HG03432 (cell line): ENCODE data around the gene GTPBP3.

Experiments
- ATAC-seq: cut with Tn5 transposase; IDR thresholded peaks from one replicate; pipeline ENCODE4 v1.9.1; 2021; ENCODE audit warnings: mild to moderate bottlenecking, moderate library complexity; ENCODE audit not compliant: unreplicated experiment

Gene GTPBP3

DNA sequence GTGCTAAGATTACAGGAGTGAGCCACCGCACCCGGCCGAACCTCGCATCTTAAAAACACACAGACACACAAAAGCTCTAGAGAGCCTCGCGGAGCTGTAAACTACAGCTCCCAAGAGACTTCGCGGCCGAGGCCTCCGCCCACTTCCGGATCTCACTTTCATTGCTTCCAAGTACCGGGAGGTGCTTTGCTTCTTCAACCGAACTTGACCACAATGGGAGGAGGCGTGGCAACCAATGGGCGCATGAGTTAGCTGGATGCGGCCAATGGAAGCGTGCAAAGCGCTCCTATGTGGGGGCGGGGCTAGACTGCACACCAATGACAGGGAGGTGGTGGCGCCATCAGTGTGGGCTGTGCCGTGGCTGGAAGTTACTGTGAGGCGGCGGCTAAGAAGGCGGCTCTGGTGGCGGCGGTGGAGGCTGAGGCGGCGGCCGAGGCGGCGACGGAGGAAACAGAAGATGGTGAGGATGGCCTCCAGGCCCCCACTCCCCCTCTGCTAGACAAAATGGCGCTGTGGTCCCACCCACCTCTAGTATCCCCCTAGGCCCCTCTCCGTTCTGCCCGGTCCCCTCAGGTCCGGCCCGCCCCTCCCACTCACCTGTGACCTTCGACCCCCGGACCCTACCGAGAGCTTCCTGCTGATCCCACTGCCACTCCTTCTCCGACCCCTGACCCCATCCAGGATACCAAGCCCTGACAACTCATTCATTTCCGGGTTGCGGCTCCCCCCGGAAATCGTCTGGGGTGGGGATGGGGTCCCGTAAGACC is 28.0 kb upstream of the GTPBP3 start, which contains the start of gene DDA1:
DDA1 (plus strand) TSS at position 366 of the 767 bp plus-strand sequence; CDS start at position 458, 92 bp downstream.
- ATAC-seq, result peak; percentile 49

DNA sequence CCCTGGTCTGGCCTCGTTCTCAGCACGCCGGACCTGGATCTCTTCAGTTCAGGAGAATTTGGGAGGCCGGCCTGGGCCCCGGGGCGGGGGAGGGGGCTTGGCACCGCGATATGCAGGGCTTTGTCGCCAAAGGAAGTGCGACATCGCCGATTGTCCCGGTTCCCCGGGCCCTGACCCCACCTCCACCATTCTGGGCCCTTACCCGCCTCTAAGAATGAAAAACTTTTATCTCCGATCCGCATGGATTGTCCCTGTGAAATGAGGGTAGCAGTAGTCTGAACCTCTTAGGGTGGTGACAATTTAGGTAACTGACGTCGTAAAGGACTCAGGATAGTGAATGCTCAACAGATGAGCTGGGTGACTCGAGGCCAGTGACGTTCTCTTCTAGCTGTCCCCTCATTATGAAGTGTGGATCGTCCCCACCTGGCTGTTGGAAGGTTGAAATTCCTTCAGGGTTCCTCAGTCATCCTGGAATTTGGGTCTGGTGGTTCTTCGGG is 27.3 kb upstream of the GTPBP3 start:
- no peak for ATAC-seq

DNA sequence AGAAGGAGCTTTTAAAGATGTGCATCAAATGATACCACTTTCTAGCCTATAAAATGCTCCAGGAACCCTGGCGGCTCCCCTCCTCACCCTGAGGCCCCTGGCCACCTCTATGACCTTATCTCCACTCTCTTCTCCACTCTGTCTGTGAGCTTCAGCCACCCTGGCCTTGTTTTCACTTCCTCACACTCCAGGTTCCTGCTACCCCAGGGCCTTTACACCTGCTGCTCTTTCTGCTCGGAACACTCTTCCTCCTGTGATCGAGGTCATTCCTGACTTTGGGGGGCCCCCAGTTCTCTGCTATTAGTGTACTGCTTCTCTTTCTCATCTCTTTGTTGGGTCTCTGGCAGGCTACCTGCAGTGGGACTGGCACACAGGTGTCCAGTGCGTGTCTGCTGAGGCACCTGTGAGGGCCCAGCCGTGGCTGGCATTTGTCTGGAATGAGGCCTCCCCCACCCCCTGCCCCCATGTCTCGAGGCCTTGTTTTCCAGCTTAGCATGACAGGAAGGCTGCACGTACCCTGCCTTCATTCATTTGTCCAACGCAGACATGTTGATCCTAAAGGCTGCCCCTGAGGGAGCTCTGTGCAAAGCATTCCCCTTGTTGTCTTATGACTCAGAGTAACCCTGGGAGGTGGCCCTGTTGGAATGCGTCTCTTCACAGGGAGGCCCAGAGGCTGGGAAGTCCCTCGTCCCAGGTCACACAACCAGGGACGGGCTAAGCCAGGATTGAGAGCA is 25.7 kb upstream of the GTPBP3 start:
- ATAC-seq, result no peak

DNA sequence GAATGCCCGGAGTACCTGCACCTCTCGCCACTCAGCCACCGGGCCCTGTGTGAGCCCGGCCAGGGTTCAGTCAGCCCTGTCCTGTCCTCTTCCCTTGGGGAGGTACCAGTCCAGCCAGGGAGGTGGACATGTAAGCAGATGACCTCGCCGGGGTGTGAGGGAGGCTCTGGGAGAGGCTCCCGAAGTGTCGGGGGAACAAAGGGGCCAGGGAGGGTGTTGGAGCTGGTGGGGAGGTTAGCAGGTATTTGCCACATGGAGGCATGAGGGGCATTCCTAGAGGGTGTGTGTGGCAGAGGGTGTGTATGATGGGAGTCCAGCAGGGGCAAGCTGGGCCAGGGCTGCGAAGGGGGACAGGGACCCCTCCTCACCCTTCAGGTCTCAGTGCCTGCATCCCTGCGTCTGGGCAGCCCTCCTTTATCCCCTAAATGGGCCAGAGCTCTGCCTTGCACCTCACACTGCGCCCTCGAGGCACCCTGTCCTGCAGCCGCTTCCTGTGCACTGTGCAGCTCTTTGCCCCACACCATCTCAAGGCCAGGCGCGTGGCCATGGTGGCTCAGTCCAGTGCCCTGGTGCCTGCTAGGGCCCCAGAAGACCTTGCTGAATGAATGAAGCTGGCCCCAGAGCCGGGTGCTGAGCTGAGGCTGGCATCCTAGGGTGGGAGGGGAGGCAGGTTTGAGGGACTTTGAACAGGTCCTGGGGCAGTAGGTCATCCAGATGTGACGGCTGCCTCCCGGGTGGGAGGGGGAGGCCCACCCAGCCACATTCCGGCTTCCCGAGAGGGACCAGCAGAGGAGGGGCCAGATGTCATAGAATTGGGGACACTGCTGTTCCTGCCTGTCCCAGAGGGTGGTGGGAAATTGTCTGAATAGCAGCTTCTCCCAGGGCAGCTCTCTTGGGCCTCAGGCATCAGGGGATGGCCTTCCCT is 24.9 kb upstream of the GTPBP3 start:
- no peak for ATAC-seq

DNA sequence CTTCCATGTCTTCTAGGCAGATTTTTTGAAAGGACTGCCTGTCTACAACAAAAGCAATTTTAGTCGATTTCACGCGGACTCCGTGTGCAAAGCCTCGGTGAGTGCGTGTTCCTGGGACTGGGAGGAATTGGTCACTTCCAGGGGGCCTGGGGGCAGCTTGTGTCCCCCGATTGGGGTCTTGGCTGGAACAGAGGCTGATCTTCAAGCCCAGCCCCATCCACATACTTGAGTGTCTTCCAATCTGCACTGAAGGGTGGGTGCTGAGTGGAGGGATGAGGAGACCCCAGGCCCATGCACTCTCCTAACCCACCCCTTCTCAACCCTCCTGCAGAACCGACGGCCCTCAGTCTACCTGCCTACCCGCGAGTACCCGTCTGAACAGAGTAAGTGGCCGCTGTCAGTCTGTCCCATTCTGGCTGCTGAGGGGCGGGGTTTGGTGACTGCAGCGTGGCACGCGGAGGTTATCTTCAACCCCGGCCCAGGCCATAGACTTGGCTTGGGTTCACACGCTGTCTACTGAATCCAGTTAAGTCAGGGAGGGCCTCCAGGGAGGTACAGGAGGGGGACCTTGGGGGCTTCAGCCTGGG is 23.3 kb upstream of the GTPBP3 start:
- no peak for ATAC-seq

DNA sequence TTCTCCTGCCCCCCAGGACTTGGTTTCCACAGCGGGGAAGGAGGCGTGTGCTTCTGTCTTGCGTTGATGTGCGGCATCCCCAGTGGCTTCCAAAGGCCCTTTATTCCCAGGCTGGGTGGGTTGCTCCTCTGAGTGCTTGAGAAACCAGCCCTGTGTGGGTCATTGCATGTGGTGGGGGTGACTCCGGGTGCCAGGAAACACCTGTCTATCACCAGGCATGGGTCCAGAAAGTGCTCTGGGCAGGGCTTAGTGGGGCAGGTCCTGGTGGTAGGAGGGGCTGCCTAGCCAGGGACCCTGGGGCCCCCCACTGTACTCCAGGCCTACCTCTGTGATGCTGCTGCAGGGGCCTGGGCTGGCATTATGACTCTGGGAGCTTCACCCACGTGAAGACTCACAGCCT is 18.4 kb upstream of the GTPBP3 start:
- ATAC-seq, result no peak

DNA sequence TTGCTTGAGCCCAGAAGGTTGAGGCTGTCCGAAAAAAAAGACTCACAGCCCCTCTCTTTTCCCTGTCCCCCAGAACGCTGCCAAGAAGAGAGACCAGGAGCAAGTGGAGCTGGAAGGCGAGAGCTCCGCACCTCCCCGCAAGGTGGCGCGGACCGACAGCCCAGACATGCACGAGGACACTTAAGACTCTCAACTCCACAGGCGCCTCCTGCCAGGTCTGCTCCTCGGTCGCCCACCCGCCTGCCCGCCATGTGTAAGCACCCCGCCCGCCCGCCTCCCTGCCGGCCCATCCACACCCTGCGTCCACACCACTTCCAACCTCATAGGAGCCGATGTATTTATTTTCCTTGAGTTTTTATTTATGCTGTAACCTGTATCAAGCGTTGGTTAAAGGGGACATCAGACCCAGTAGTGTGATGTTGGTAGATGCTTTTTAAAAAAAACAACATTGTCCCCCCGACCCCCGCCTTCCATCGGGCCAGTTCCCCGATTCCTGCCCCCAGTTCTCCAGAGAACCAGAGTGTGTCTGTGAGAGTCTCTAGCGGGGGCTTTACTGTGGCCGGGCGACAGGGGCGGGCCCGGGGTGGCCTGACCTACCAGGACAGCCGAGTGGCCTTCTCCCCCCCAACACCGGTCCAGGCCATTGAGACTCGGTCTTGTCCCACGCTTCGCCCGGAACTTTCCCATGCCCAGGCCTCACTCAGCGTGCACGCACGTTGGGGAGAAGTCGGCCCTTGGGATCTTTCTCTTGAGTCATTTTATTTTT is 17.7 kb upstream of the GTPBP3 start:
- no peak for ATAC-seq

DNA sequence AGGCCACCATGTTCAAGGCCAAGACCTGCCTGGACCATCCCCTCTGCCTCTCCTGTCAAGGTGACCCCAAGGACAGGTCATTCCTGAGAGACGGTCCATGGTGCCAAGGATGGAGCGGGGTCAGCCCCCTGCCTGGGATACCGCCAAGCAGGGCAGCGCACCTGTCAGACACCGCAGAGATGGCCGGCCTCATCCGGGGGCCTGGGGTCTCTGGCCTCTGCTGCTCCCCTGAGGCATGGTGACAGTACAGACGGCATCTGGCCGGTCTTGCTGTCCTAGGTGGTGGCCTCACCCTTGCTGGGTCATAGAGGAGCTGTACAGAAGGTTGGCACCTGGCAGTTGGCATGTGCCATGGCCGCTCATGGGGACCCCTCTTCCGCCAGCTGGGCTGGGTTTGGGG is 16.9 kb upstream of the GTPBP3 start:
- ATAC-seq, result no peak

DNA sequence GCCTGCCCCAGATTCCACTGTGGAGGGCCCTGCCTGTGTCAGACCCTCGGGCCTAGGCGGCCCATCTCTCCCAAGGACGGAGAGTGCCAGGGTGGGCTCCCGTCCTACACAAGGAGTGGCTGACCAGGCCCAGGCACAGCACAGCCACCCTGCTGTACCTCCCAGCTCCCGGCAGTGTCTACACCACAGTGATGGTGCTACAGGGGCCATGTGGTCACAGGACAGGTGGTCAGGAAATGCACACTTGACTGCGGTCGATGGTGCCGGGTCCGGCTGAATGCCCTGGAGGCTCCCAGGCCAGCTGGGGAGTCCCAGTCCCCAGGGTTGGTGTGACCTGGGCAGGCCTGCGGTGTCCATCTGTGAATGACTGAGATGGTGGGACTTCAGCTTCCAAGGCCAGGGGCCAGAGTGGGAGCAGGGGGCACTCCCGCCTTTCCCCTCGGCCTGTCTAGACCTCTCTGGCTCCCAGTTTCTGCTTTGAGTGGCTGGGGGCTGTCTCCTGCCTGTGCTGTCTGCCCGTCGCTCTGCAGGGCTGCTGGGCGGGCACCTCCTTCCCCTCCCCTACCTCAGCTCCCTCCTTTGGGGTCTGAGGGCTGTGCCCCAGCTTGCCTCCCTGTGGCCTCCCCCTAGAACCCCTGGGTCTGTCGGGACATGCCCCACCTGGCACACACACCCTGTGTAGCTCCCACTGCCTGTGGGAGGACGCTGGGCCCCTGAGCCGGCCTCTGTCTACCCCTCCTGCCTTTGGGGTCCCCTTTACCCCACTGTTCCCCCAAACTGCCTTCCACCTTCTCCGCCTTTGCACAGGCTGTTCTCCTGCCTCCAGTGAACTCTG is 15.5 kb upstream of the GTPBP3 start:
- no peak for ATAC-seq

DNA sequence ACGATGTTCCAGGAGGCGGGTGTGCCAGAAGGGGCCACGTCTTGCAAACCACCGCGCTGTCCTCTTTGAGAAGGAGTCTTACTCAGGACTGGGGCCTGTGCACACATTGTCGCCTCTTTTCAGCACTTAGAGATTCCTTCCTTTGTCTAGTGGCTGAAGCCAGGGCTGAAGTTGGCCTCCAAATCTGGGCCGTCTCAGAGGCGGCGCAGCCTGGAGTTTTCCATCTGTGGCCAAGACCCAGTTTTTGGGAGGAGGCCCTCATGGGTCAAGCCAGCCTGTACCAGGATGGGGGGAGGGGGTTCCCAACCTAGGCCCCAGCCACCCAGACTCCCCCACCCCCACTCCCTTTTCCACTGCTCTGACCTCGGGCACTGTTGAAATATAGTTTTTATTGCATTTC is 14.5 kb upstream of the GTPBP3 start:
- ATAC-seq, result no peak

DNA sequence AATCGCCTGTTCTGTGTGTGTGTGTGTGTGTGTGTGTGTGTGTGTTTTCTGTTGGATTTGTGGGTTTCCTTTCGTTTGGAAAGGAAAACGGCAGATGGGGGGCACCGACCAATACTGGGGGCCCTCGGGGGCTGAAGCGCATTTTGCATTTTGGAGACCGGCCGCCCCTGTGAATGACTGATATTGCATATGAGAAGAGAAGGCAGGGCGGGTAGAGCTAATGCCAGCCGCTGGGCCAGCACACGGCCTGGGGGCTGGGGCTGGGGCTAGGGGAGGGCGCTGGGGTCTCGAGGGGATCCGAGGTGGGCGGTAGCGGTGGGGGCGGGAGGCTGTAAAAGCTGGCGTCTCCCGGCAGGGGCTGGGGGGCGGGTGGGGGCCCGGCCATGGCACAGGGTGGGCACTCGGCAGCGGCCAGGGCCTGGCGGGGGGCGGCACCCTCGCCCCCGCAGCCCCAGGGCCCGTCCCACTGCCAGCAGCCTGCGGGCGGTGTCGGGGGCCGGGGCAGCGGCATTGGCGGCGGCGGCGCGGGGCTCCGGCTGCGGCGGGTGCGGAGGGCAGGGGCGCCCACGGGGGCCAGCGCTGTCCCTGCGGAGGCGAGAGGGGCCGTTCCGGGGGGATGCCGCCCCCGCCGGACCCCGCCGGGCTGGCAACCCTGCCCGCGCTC is 13.9 kb upstream of the GTPBP3 start:
- no peak for ATAC-seq

DNA sequence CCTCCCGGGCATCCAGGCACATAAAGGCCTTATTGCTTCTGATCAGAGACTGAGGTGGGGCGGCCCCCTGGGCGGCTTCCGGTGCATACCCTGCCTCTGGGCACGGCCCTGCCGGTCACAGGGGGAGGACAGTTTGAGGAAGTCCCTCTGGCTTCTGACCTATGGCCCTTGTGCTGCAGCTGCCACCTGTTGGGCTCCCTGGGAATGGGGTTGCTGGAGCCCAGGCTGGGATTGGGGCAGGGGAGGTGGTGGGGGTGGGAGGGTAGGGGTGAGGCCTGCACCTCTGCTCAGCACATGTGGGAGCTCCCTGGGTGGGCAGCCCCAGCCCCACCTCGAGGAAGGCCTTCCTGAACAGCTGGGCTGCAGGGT is 13.4 kb upstream of the GTPBP3 start:
- ATAC-seq, result no peak

DNA sequence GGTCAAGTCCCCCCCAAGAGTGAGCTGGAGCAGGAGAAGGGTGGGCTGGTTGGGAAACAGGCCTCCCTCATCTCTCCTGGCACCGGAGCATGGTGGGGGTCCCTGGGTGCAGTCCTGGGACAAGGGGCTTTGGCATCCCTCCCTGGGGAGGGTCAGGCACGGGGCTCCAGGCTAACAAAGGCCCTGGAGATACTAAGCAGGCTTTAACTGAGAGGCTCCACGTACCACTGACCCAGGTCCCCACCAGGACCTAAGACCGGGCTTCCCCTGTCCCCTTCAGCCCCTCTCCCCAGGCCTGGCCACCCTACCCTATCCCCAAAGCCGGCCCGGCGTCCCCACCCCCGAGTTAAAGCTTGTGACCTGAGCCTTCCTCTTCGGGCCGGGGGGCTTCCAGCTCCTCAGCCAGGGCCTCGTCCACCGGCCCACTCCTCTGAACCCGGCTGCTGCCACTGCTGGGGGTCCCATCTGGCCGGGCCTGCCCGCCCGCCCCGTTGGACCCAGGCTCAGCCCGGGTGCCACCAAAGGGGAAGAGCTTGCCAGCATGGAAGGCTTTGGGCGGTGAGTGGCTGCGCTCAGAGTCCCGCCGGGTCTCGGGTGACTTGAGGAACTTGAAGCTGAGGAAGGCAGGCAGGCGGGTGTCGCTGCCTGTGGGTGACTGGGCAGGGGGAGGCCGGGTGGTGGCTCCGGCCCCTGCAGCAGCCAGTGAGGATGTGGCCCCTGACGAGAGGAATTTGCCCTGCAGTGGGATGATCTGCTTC is 12.8 kb upstream of the GTPBP3 start:
- ATAC-seq, result no peak

DNA sequence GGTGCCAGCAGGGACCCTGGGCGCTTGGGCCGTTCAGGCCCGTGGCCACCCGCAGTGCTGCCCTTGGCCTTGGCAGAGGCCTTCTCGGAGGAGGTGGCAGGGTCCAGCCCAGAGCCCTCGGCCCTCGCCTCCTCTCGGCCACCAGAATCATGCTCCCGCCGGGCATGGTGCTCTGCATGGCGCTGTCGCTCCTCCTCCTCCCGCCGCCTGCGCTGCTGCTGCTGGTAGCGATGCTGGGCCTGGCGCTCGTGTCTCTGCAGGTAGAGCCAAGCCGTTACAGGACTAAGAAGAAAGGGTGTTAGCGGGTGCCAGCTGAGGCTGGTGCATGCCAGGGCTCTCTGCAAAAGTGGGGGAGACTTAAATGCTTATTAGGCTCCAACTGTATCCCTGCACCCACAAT is 12.2 kb upstream of the GTPBP3 start:
- ATAC-seq, result no peak

DNA sequence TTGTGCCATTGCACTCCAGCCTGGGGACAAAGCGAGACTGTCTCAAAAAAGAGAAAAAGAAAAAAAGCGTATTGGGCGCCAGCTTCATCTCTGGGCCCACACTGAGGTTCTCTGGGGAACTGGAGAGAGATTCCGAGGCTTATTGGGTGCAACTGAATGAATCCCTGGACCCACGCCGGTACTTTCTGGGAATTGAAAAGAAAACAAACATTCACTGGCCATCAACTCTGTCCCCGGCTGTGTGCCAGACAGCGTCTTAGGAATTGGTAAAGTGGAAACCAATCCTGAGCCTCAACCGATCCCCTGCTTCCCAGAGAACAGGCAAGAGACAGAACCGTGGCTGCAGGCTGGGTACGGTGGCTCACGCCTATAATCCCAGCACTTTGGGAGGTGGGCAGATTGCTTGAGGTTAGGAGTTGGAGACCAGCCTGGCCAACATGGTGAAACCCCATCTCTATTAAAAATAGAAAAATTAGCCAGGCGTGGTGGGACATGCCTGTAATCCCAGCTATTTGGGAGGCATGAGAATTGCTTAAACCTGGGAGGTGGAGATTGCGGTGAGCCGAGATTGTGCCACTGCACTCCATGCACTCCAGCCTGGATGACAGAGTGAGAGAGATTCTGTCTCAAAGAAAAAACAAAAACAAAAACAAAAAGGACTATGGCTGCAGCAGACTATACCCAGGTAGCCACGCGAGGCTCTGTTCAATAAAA is 11.3 kb upstream of the GTPBP3 start:
- no peak for ATAC-seq

DNA sequence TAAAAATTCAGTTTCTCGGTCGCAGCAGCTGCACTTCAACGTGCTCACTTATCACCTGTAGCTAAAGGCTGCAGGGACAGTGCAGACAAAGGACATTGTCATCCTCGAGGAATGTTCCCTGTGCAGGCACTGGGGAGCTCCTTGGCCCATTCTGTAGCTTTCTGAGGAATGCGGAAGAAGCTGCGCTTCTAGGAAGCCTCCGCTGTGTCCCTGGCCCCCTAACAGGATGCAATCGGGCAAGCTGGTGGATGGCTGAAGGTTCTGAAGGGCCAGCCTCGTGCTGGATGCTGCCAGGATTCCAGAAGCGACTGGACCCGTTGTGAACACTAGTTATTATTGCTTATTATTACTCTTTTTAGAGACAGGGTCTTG is 10.8 kb upstream of the GTPBP3 start:
- no peak for ATAC-seq

DNA sequence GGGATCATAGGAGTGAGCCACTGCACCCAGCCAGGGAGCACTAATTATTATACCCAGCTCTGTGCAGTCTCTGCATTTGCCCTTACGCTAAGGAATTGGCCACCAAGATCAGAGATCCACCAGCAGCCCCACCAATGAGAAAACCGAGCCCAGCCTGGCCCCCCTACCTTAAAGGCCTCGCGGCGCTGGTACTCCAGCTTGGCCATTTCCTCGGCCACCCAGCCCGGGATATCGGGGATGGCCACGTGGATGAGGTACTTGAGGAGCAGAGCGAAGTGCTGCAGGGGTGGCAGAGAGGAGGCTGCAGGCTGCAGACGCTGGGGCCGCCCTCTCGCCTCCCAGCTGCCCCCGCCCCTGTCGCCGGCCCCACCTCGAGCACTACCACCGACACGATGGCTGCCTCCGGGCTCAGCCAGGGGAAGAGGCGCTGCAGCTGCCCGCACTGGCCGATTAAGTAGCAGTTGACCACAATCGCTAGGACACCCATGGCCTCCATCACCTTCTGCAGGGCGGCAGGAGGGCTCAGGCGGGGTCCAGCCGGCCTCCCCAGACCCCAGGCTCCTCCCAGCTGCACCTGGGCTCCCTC is 10.2 kb upstream of the GTPBP3 start:
- ATAC-seq, result no peak
